Endothelial cell of umbilical vein (primary cell): ENCODE results near the gene CHMP2B.

Source experiments
- POLR2AphosphoS5 ChIP-seq: IDR thresholded peaks from 2 replicates; pipeline ENCODE4 v1.6.1; 2012; ENCODE audit warnings: low read depth, mild to moderate bottlenecking, control low read depth, low read length, moderate library complexity; ENCODE audit not compliant: insufficient read depth
- TF ChIP-seq, protein P1 (sequence below), 2 donors: IDR thresholded peaks; 1 replicate in 1 of 2; 2 replicates in 1 of 2; pipeline ENCODE4 v1.5.1; 2011; ENCODE audit warnings: low read length in 2 of 2, mild to moderate bottlenecking in 2 of 2, moderate library complexity in 2 of 2, control low read depth in 1 of 2, inconsistent platforms in 1 of 2, low read depth in 1 of 2; ENCODE audit not compliant: insufficient read depth in 1 of 2; ENCODE audit errors: extremely low read depth in 1 of 2

GRCh38 chr3:87206635-87207034 is 20.5 kb upstream of the CHMP2B start:
- TF ChIP-seq, protein P1, sequence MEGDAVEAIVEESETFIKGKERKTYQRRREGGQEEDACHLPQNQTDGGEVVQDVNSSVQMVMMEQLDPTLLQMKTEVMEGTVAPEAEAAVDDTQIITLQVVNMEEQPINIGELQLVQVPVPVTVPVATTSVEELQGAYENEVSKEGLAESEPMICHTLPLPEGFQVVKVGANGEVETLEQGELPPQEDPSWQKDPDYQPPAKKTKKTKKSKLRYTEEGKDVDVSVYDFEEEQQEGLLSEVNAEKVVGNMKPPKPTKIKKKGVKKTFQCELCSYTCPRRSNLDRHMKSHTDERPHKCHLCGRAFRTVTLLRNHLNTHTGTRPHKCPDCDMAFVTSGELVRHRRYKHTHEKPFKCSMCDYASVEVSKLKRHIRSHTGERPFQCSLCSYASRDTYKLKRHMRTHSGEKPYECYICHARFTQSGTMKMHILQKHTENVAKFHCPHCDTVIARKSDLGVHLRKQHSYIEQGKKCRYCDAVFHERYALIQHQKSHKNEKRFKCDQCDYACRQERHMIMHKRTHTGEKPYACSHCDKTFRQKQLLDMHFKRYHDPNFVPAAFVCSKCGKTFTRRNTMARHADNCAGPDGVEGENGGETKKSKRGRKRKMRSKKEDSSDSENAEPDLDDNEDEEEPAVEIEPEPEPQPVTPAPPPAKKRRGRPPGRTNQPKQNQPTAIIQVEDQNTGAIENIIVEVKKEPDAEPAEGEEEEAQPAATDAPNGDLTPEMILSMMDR (IDR thresholded peaks at IDR 0.05; ENCODE audit: extremely low read depth in 1 of 2, insufficient read depth in 1 of 2, low read depth in 1 of 2, low read length in 2 of 2), result no peak
- TF ChIP-seq POLR2AphosphoS5, result no peak
